DND-41 (cell line): Measurements from ENCODE around the gene TTLL8.

Experiments used
- ATAC-seq: fragments of 200-7000 bp; cut with Tn5 transposase; 3 replicates; pipeline ENCODE4 v1.9.1; 2021; ENCODE audit warnings: low read depth; ENCODE audit not compliant: insufficient read depth
- DNase-seq: peaks from one replicate; pipeline ENCODE4 v3.0.0-alpha.2; 2020
- H2AFZ ChIP-seq: 2 replicates; pipeline ENCODE4 v1.6.0; 2012; ENCODE audit warnings: low read depth, low read length
- H3K27ac ChIP-seq: 2 replicates; pipeline ENCODE4 v1.5.1; 2012; ENCODE audit warnings: low read length, inconsistent platforms
- H3K27me3 ChIP-seq: fragments of 200-600 bp; sonication (generic); 2 replicates; pipeline ENCODE4 v1.6.0; 2012; ENCODE audit warnings: low read length, mild to moderate bottlenecking, inconsistent platforms; ENCODE audit not compliant: insufficient read depth, poor library complexity
- H3K36me3 ChIP-seq: 2 replicates; pipeline ENCODE4 v1.5.1; 2012; ENCODE audit warnings: low read length, inconsistent platforms; ENCODE audit not compliant: insufficient read depth
- H3K4me1 ChIP-seq: 2 replicates; pipeline ENCODE4 v1.5.1; 2012; ENCODE audit warnings: mild to moderate bottlenecking, low read length; ENCODE audit not compliant: insufficient read depth
- H3K4me2 ChIP-seq: 2 replicates; pipeline ENCODE4 v1.6.0; 2012; ENCODE audit warnings: mild to moderate bottlenecking, moderate library complexity, low read length, inconsistent platforms; ENCODE audit not compliant: insufficient read depth
- H3K4me3 ChIP-seq, 2 experiments: fragments of 200-600 bp in 1 of 2; shearing (Covaris generic) in 1 of 2; 2 replicates each; pipeline ENCODE4 v1.5.1; 2012 to 2016; ENCODE audit warnings: inconsistent platforms in 2 of 2, low read length in 2 of 2, mild to moderate bottlenecking in 2 of 2, low read depth in 1 of 2, moderate library complexity in 1 of 2
- H3K79me2 ChIP-seq: 2 replicates; pipeline ENCODE4 v1.6.0; 2012; ENCODE audit warnings: low read length, inconsistent platforms; ENCODE audit not compliant: insufficient read depth
- H3K9ac ChIP-seq: 2 replicates; pipeline ENCODE4 v1.6.0; 2012; ENCODE audit warnings: low read depth, mild to moderate bottlenecking, inconsistent platforms, low read length, moderate library complexity
- H3K9me3 ChIP-seq: 2 replicates; pipeline ENCODE4 v1.5.1; 2012; ENCODE audit warnings: low read length, moderate library complexity, mild to moderate bottlenecking, inconsistent platforms; ENCODE audit not compliant: insufficient read depth, severe bottlenecking
- H4K20me1 ChIP-seq: 2 replicates; pipeline ENCODE4 v1.6.0; 2012; ENCODE audit warnings: low read length; ENCODE audit not compliant: insufficient read depth
- CTCF ChIP-seq: IDR thresholded peaks from 2 replicates; pipeline ENCODE4 v1.5.1; 2012; ENCODE audit warnings: borderline replicate concordance, low read length, moderate library complexity, mild to moderate bottlenecking; ENCODE audit not compliant: poor library complexity, severe bottlenecking; ENCODE audit errors: extremely low read depth
- EZH2 ChIP-seq: IDR thresholded peaks from 3 replicates; pipeline ENCODE4 v1.6.1; 2012; ENCODE audit warnings: borderline replicate concordance, low read depth, mild to moderate bottlenecking, moderate library complexity, low read length, inconsistent platforms; ENCODE audit not compliant: severe bottlenecking

TTLL8 gene

GRCh38 chr22:50063589-50064393, 5.7 kb upstream of the TTLL8 start:
- Histone ChIP-seq H4K20me1 (no peaks in the 10 kb centered on the region; the same call in 1 of the 2 replicates), H3K36me3 (no peaks in the 10 kb centered on the region), H3K4me2 (no peak overlapping the region), H3K79me2 (no peaks in the 10 kb centered on the region), H3K4me3 (no peak overlapping the region), H2AFZ (no peak overlapping the region), H3K27me3 (no peaks in the 10 kb centered on the region), H3K27ac (no peak overlapping the region), H3K9me3 (no peaks in the 10 kb centered on the region), H3K9ac (no peak overlapping the region), H3K4me1 (no peaks in the 10 kb centered on the region)
- no peak for DNase-seq
- no peak for ATAC-seq
- TF ChIP-seq CTCF (no peak), EZH2 (no peak)

DNA sequence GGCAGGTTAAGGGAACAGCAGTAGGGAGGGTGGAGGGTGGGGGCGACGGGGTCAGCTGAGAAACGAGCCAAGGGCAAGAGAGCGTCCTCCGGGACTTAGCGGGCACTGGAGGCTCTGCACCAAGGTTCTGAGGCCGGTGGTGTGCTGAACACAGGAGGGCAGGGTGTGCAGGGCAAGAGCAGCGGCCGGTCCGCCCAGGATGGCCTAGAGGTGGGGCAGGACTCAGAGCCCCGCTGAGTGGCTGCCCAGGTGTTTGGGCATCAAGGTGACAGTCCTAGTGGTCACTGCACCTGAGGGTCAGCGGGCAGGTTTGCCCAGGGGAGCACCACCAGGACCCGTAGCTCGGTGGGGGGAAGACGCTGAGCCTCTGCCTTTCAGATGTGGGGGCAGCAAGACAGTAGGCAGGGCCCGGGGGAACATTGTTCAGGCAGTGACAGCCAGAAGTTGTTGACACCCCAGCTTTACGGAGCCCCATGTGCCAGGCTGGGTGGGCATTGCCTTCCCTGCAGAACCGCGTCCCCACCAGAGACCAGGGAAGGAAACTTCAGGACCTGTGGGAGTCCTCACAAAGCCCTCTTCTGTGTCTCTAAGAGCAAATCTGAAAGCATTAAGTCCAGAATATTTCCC, 4.5 kb upstream of the TTLL8 start:
- no peak overlapping the region for H3K27ac ChIP-seq
- H3K79me2 ChIP-seq, result no peaks in the 10 kb centered on the region
- H3K4me3 ChIP-seq, result no peak overlapping the region
- H3K36me3 ChIP-seq, result no peaks in the 10 kb centered on the region
- H3K4me2 ChIP-seq, result no peak overlapping the region
- H3K4me1 ChIP-seq, result no peaks in the 10 kb centered on the region
- H3K9me3 ChIP-seq, result no peaks in the 10 kb centered on the region
- no peak overlapping the region for H3K9ac ChIP-seq
- ATAC-seq, result no peak
- no peak for DNase-seq
- TF ChIP-seq CTCF (no peak), EZH2 (no peak)
- H4K20me1 ChIP-seq, result no peaks in the 10 kb centered on the region; the same call in 1 of the 2 replicates
- H3K27me3 ChIP-seq, result no peaks in the 10 kb centered on the region
- no peak overlapping the region for H2AFZ ChIP-seq

GRCh38 chr22:50061824-50062355, 3.8 kb upstream of the TTLL8 start:
- no peak overlapping the region for H3K27ac ChIP-seq
- no peaks in the 10 kb centered on the region for H3K9me3 ChIP-seq
- H3K36me3 ChIP-seq, result no peaks in the 10 kb centered on the region
- no peak for ATAC-seq
- no peak overlapping the region for H2AFZ ChIP-seq
- H3K4me1 ChIP-seq, result no peaks in the 10 kb centered on the region
- no peaks in the 10 kb centered on the region for H3K79me2 ChIP-seq
- TF ChIP-seq EZH2 (no peak), CTCF (no peak)
- no peaks in the 10 kb centered on the region; the same call in 1 of the 2 replicates for H4K20me1 ChIP-seq
- no peak overlapping the region for H3K9ac ChIP-seq
- H3K4me2 ChIP-seq, result no peak overlapping the region
- H3K27me3 ChIP-seq, result no peaks in the 10 kb centered on the region
- H3K4me3 ChIP-seq, result no peak overlapping the region
- no peak for DNase-seq
